ENCODE results near the gene BARX2.

The BARX2 gene

GRCh38 chr11:129427816-129428406 lies 52.3 kb downstream of the BARX2 start:
- H3K79me2 ChIP-seq (ENCODE audit: control insufficient read depth, insufficient read depth, low read length, poor library complexity) = no peaks in the 10 kb centered on the region
- H4K12ac ChIP-seq (ENCODE audit: low read depth, low read length) = no peak overlapping the region
- no peak overlapping the region for H3K9ac ChIP-seq (ENCODE audit: low read length)
- no peaks in the 10 kb centered on the region for H3K9me3 ChIP-seq (ENCODE audit: insufficient read depth, low read depth, low read length)
- H3K4me3 ChIP-seq (ENCODE audit: low read depth, low read length) = no peak overlapping the region
- peak overlapping the region; percentile 24 for H3K4me2 ChIP-seq (ENCODE audit: low read length)
- no peak overlapping the region for H3K14ac ChIP-seq (ENCODE audit: low read length)
- no peaks in the 10 kb centered on the region for H3K27me3 ChIP-seq (ENCODE audit: insufficient read depth, low read length)
- no CpG with 5 or more reads among the region's 5 CpGs for WGBS (ENCODE audit: extremely low coverage, insufficient coverage, insufficient read length)
- H3K4ac ChIP-seq (ENCODE audit: low read depth, low read length) = no peak overlapping the region
- H3K23ac ChIP-seq (ENCODE audit: low read length) = no peak overlapping the region
- no peak overlapping the region for H4K91ac ChIP-seq (ENCODE audit: low read depth, low read length)
- peak overlapping the region; percentile 72 for H3K18ac ChIP-seq (ENCODE audit: low read length)
- peaks cover 9 to 17% of the 10 kb centered on the region in 2 experiments for H3K4me1 ChIP-seq (ENCODE audit: control insufficient read depth in 1 of 2, insufficient read depth in 2 of 2, low read length in 2 of 2)
- peaks cover 4% of the 10 kb centered on the region for H3K79me1 ChIP-seq (ENCODE audit: low read length)
- peak in 1 of 2 donors; percentile 48 for DNase-seq
- no peak overlapping the region for H2AFZ ChIP-seq (ENCODE audit: insufficient read depth, low read length, poor library complexity)
- no peak overlapping the region for H2BK120ac ChIP-seq (ENCODE audit: insufficient read depth, low read length, poor library complexity)
- H2AK5ac ChIP-seq (ENCODE audit: low read length) = no peak overlapping the region
- H3K36me3 ChIP-seq (ENCODE audit: control insufficient read depth in 1 of 2, insufficient read depth in 2 of 2, low read length in 2 of 2) = no peaks in the 10 kb centered on the region
- no peak overlapping the region for H3K27ac ChIP-seq (ENCODE audit: low read depth, low read length)
- no peak overlapping the region for H4K8ac ChIP-seq (ENCODE audit: low read depth, low read length)
- H2BK12ac ChIP-seq (ENCODE audit: low read length) = peak overlapping the region; percentile 65
- no peak overlapping the region for H2BK5ac ChIP-seq (ENCODE audit: low read depth, low read length, poor library complexity)

GRCh38 chr11:129428557-129428956 lies 52.9 kb downstream of the BARX2 start:
- Histone ChIP-seq H3K36me3 (ENCODE audit: control insufficient read depth in 1 of 2, insufficient read depth in 2 of 2, low read length in 2 of 2) (no peaks in the 10 kb centered on the region), H3K4ac (ENCODE audit: low read depth, low read length) (no peak overlapping the region), H2AK5ac (ENCODE audit: low read length) (no peak overlapping the region), H4K8ac (ENCODE audit: low read depth, low read length) (no peak overlapping the region), H2BK120ac (ENCODE audit: insufficient read depth, low read length, poor library complexity) (no peak overlapping the region), H3K4me3 (ENCODE audit: low read depth, low read length) (no peak overlapping the region), H3K14ac (ENCODE audit: low read length) (no peak overlapping the region), H3K4me1 (ENCODE audit: control insufficient read depth in 1 of 2, insufficient read depth in 2 of 2, low read length in 2 of 2) (peaks cover 9 to 17% of the 10 kb centered on the region in 2 experiments), H4K12ac (ENCODE audit: low read depth, low read length) (no peak overlapping the region), H2BK5ac (ENCODE audit: low read depth, low read length, poor library complexity) (no peak overlapping the region), H3K27ac (ENCODE audit: low read depth, low read length) (no peak overlapping the region), H3K23ac (ENCODE audit: low read length) (no peak overlapping the region), H3K9me3 (ENCODE audit: insufficient read depth, low read depth, low read length) (no peaks in the 10 kb centered on the region), H3K79me2 (ENCODE audit: control insufficient read depth, insufficient read depth, low read length, poor library complexity) (no peaks in the 10 kb centered on the region), H3K18ac (ENCODE audit: low read length) (no peak overlapping the region), H3K9ac (ENCODE audit: low read length) (no peak overlapping the region), H2BK12ac (ENCODE audit: low read length) (no peak overlapping the region), H3K4me2 (ENCODE audit: low read length) (no peak overlapping the region), H3K27me3 (ENCODE audit: insufficient read depth, low read length) (no peaks in the 10 kb centered on the region), H4K91ac (ENCODE audit: low read depth, low read length) (no peak overlapping the region), H3K79me1 (ENCODE audit: low read length) (peaks cover 4% of the 10 kb centered on the region), H2AFZ (ENCODE audit: insufficient read depth, low read length, poor library complexity) (no peak overlapping the region)
- no CpG with 5 or more reads among the region's 9 CpGs for WGBS (ENCODE audit: extremely low coverage, insufficient coverage, insufficient read length)
- DNase-seq = peak in 1 of 2 donors; percentile 61

- Histone ChIP-seq H3K18ac (ENCODE audit: low read length) (no peak overlapping the region), H2AFZ (ENCODE audit: insufficient read depth, low read length, poor library complexity) (no peak overlapping the region)
These were observed 59.2 kb downstream of the BARX2 start for GRCh38 chr11:129434641-129435498.

GRCh38 chr11:129435499-129436245 lies 60.0 kb downstream of the BARX2 start:
- H2BK120ac ChIP-seq (ENCODE audit: insufficient read depth, low read length, poor library complexity) = no peak overlapping the region
- no peak overlapping the region for H2BK12ac ChIP-seq (ENCODE audit: low read length)
- H3K4me2 ChIP-seq (ENCODE audit: low read length) = no peak overlapping the region
- H3K79me1 ChIP-seq (ENCODE audit: low read length) = no peaks in the 10 kb centered on the region
- peaks cover 7 to 8% of the 10 kb centered on the region in 2 experiments for H3K4me1 ChIP-seq (ENCODE audit: control insufficient read depth in 1 of 2, insufficient read depth in 2 of 2, low read length in 2 of 2)
- H3K4me3 ChIP-seq (ENCODE audit: low read depth, low read length) = no peak overlapping the region
- H2AK5ac ChIP-seq (ENCODE audit: low read length) = no peak overlapping the region
- H3K18ac ChIP-seq (ENCODE audit: low read length) = no peak overlapping the region
- no CpG with 5 or more reads among the region's 7 CpGs for WGBS (ENCODE audit: extremely low coverage, insufficient coverage, insufficient read length)
- H3K27me3 ChIP-seq (ENCODE audit: insufficient read depth, low read length) = no peaks in the 10 kb centered on the region
- H4K91ac ChIP-seq (ENCODE audit: low read depth, low read length) = no peak overlapping the region
- peaks cover 0 to 7% of the 10 kb centered on the region in 2 experiments for H3K36me3 ChIP-seq (ENCODE audit: control insufficient read depth in 1 of 2, insufficient read depth in 2 of 2, low read length in 2 of 2)
- no peak overlapping the region for H4K8ac ChIP-seq (ENCODE audit: low read depth, low read length)
- H2BK5ac ChIP-seq (ENCODE audit: low read depth, low read length, poor library complexity) = no peak overlapping the region
- H4K12ac ChIP-seq (ENCODE audit: low read depth, low read length) = no peak overlapping the region
- H3K79me2 ChIP-seq (ENCODE audit: control insufficient read depth, insufficient read depth, low read length, poor library complexity) = no peaks in the 10 kb centered on the region
- no peak overlapping the region for H3K14ac ChIP-seq (ENCODE audit: low read length)
- no peak overlapping the region for H3K4ac ChIP-seq (ENCODE audit: low read depth, low read length)
- DNase-seq = peak; percentile 79 to 80
- peaks cover 2% of the 10 kb centered on the region for H3K9me3 ChIP-seq (ENCODE audit: insufficient read depth, low read depth, low read length)
- no peak overlapping the region for H3K9ac ChIP-seq (ENCODE audit: low read length)
- H2AFZ ChIP-seq (ENCODE audit: insufficient read depth, low read length, poor library complexity) = no peak overlapping the region
- H3K23ac ChIP-seq (ENCODE audit: low read length) = no peak overlapping the region
- H3K27ac ChIP-seq (ENCODE audit: low read depth, low read length) = no peak overlapping the region

More at GRCh38 chr11:129434641-129435498, 59.2 kb downstream of the BARX2 start:
- Histone ChIP-seq H2BK5ac (ENCODE audit: low read depth, low read length, poor library complexity) (no peak overlapping the region), H3K9ac (ENCODE audit: low read length) (no peak overlapping the region), H4K12ac (ENCODE audit: low read depth, low read length) (no peak overlapping the region), H3K23ac (ENCODE audit: low read length) (no peak overlapping the region), H3K4me1 (ENCODE audit: control insufficient read depth in 1 of 2, insufficient read depth in 2 of 2, low read length in 2 of 2) (peaks cover 4 to 7% of the 10 kb centered on the region in 2 experiments), H3K79me1 (ENCODE audit: low read length) (no peaks in the 10 kb centered on the region), H3K14ac (ENCODE audit: low read length) (no peak overlapping the region), H3K36me3 (ENCODE audit: control insufficient read depth in 1 of 2, insufficient read depth in 2 of 2, low read length in 2 of 2) (peaks cover 0 to 6% of the 10 kb centered on the region in 2 experiments), H4K8ac (ENCODE audit: low read depth, low read length) (no peak overlapping the region), H3K79me2 (ENCODE audit: control insufficient read depth, insufficient read depth, low read length, poor library complexity) (no peaks in the 10 kb centered on the region), H3K4me2 (ENCODE audit: low read length) (no peak overlapping the region), H3K27me3 (ENCODE audit: insufficient read depth, low read length) (no peaks in the 10 kb centered on the region), H2BK12ac (ENCODE audit: low read length) (no peak overlapping the region), H3K9me3 (ENCODE audit: insufficient read depth, low read depth, low read length) (peaks cover 2% of the 10 kb centered on the region), H2AK5ac (ENCODE audit: low read length) (no peak overlapping the region), H4K91ac (ENCODE audit: low read depth, low read length) (no peak overlapping the region), H3K27ac (ENCODE audit: low read depth, low read length) (no peak overlapping the region), H2BK120ac (ENCODE audit: insufficient read depth, low read length, poor library complexity) (no peak overlapping the region), H3K4ac (ENCODE audit: low read depth, low read length) (no peak overlapping the region), H3K4me3 (ENCODE audit: low read depth, low read length) (no peak overlapping the region)
- no peak for DNase-seq
- no CpG with 5 or more reads among the region's 4 CpGs for WGBS (ENCODE audit: extremely low coverage, insufficient coverage, insufficient read length)
